ENCODE data around the gene OR56A5.

The OR56A5 gene, protein sequence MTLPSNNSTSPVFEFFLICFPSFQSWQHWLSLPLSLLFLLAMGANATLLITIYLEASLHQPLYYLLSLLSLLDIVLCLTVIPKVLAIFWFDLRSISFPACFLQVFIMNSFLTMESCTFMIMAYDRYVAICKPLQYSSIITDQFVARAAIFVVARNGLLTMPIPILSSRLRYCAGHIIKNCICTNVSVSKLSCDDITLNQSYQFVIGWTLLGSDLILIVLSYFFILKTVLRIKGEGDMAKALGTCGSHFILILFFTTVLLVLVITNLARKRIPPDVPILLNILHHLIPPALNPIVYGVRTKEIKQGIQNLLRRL

DNA sequence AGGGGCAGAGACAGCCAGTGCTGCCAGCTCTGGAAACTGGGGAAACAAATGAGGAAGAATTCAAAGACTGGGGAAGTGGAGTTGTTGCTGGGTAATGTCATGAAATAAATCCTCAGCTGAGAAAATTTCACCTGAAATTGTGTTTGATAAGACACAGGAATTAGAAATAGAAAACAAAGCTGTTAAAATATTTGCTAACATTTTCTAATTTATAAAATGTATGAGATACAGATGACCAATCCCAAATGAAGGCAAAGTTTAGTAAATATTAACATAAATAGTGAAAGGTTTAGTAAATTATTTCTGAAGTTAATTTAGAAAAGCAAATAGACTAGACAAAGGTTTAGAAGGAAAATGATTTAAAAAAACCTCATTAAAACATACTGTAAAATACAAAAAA, at the start of gene OR56A5:
OR56A5 (minus strand) TSS at position 101 of the 400 bp plus-strand sequence; CDS start at position 101, 0 bp downstream.
- peaks cover 4% of the 10 kb centered on the region for H3K27me3 Mint-ChIP-seq
- no peak within 1 kb of the TSS for H3K27ac Mint-ChIP-seq
- no peak within 1 kb of the TSS for H3K4me3 Mint-ChIP-seq
- no peaks in the 10 kb centered on the region for H3K36me3 Mint-ChIP-seq (ENCODE audit: low read depth)
- intact Hi-C loops (cut with micrococcal nuclease), result no loop called here
- H3K9me3 Mint-ChIP-seq, result peaks cover 8% of the 10 kb centered on the region
- H3K4me1 Mint-ChIP-seq (ENCODE audit: low read depth), result no peaks in the 10 kb centered on the region

DNA sequence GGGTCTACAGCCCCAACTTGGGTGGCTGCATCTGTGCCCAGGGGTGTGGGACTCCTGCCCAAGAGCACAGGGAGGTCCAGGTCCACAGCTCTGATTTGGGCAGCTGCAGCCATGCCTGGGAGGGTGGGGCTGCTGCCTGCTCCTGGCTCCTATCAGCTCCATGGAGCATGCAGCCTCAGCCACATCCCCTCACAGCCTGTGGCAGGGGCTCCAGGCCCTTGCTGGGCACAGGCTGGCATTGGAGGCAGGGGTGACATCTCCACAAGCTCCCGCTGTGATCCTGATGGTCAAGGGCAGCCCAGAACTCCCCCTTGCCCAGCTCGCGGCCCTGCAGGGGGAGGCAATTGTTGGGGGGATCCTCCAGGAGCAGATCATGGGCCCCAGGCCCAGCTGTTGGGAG, 44.7 kb upstream of the OR56A5 start:
- H3K4me1 Mint-ChIP-seq (ENCODE audit: low read depth), result peaks cover 16% of the 10 kb centered on the region
- intact Hi-C loops (cut with micrococcal nuclease), result no loop called here
- no peak overlapping the region for H3K4me3 Mint-ChIP-seq
- H3K9me3 Mint-ChIP-seq, result peaks cover 9% of the 10 kb centered on the region
- H3K36me3 Mint-ChIP-seq (ENCODE audit: low read depth), result no peaks in the 10 kb centered on the region
- peaks cover 10% of the 10 kb centered on the region for H3K27me3 Mint-ChIP-seq
- H3K27ac Mint-ChIP-seq, result no peak overlapping the region

DNA sequence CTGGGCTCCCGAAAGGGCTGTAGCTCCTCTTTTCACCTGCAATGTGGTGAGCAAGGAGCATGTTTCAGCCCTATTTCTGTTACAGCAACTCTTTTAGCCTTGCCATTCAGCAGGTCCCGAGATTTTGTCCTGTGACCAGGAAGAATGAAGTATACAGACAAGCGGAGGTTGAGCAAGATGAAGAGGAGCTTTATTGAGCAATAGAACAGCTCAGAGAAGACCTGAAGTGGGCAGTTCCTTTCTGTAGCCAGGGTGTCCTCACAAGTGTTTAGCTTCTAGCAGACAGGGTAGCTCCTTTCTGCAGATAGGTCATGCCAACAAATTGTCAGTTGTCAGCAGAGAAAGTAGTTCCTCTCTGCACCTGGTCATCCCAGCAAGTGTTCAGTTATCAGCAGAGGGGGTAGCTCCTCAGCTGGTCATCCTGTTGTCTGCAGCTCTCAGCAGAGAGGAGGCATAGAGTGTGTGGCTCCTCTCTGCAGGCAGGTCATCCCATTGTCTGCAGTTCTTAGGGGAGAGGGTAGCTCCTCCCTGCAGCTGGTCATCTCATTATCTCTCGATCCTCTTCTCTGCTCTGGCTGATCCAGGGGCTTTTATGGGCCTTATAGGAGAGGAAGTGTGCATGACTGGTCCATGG, 43.9 kb upstream of the OR56A5 start:
- intact Hi-C loops (cut with micrococcal nuclease), result no loop called here
- Mint-ChIP-seq H3K4me3 (no peak overlapping the region), H3K36me3 (ENCODE audit: low read depth) (no peaks in the 10 kb centered on the region), H3K4me1 (ENCODE audit: low read depth) (peaks cover 16% of the 10 kb centered on the region), H3K9me3 (peaks cover 6% of the 10 kb centered on the region), H3K27ac (no peak overlapping the region), H3K27me3 (peaks cover 7% of the 10 kb centered on the region)

DNA sequence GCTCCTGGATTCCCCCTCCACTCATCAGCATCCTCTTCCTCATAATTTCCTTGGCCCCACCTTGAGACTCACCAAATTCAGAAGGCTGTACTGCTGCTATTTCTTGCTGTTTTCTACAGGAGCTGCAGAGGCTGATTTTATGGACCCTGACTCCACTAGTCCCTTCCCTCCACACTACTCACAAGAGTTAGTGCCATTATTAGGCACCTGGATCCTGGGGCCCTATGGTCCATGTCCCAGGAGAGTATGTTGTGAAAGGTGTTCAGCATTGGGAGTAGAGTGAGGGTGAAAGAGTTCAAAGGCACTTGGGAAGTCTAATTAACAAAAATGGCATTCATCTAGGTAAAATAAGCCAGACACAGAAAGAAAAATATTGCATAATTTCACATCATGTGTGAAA, 38.6 kb upstream of the OR56A5 start, which contains the start of gene OR56A4:
OR56A4 (minus strand) TSS at position 101 of the 400 bp plus-strand sequence. CDS start 3,954 bp downstream, outside the sequence.
- intact Hi-C loops (cut with micrococcal nuclease), result no loop called here
- no peaks in the 10 kb centered on the region for H3K36me3 Mint-ChIP-seq (ENCODE audit: low read depth)
- H3K4me3 Mint-ChIP-seq, result no peak within 1 kb of the TSS
- H3K9me3 Mint-ChIP-seq, result no peaks in the 10 kb centered on the region
- H3K27ac Mint-ChIP-seq, result no peak within 1 kb of the TSS
- peaks cover 26% of the 10 kb centered on the region for H3K27me3 Mint-ChIP-seq
- H3K4me1 Mint-ChIP-seq (ENCODE audit: low read depth), result peaks cover 5% of the 10 kb centered on the region

DNA sequence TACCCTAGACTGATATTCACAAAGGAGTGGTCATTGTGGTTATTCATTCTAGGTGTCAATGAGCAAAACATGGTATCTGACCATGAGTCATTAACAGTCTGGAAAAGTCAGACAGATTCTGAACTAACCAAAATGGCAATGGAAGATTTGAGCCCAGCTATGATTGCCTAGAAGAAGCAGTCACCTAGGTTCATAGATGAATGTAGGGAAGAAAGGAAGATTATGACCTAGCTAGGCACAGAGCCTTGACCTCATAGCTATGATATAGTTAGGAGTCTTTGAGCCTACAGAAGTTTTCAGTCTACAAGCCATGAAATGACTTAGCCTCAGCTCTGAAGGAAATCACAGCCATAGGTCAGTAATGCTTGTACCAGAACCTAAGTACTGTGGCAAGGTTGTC, 38.1 kb upstream of the OR56A5 start:
- H3K27me3 Mint-ChIP-seq, result peaks cover 27% of the 10 kb centered on the region
- no peak overlapping the region for H3K4me3 Mint-ChIP-seq
- no peaks in the 10 kb centered on the region for H3K36me3 Mint-ChIP-seq (ENCODE audit: low read depth)
- intact Hi-C loops (cut with micrococcal nuclease), result no loop called here
- peaks cover under 1% of the 10 kb centered on the region for H3K4me1 Mint-ChIP-seq (ENCODE audit: low read depth)
- no peak overlapping the region for H3K27ac Mint-ChIP-seq
- H3K9me3 Mint-ChIP-seq, result no peaks in the 10 kb centered on the region

DNA sequence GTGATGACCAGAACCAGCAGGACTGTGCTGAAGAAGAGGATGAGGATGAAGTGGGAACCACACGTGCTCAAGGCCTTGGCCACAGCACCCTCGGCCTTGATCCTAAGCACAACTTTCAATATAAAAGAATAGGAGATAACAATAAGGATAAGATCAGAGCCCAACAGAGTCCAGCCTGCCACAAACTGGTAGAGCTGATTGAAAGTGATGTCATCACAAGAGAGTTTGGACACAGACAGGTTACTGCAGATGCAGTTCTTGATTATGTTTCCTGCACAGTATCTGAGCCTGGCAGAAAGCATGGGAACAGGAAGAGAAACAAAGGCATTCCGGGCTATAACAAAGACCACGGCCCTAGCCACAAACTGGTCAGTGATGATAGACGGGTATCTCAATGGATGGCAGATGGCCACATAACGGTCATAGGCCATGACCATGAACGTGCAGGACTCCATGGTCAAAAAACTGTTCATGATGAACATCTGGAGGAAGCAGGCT, 34.0 kb upstream of the OR56A5 start:
- no peaks in the 10 kb centered on the region for H3K36me3 Mint-ChIP-seq (ENCODE audit: low read depth)
- H3K4me1 Mint-ChIP-seq (ENCODE audit: low read depth), result no peaks in the 10 kb centered on the region
- H3K9me3 Mint-ChIP-seq, result no peaks in the 10 kb centered on the region
- no peak overlapping the region for H3K27ac Mint-ChIP-seq
- H3K4me3 Mint-ChIP-seq, result no peak overlapping the region
- peaks cover 35% of the 10 kb centered on the region for H3K27me3 Mint-ChIP-seq
- intact Hi-C loops (cut with micrococcal nuclease), result no loop called here

DNA sequence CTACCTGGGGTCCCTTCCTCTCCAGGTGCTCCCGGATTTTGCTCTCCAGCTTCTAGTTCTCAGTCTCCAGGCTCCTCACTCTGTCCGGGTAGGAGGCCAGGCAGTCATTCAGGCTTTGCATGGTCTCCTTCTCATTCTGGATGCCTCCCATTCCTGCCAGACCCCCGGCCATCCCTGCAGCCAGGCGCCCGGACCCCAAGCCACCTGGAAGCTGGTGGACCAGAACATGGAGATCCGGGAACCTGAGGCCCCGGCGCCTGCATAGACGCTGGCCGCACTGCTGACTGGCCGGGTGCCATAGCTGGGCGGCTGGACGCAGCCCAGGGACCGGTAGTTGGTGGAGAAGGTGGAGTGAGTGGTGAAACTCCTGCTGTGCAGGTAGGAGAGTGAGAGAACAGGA, 26.5 kb upstream of the OR56A5 start:
- Mint-ChIP-seq H3K4me1 (ENCODE audit: low read depth) (no peaks in the 10 kb centered on the region), H3K4me3 (no peak overlapping the region), H3K36me3 (ENCODE audit: low read depth) (no peaks in the 10 kb centered on the region), H3K9me3 (no peaks in the 10 kb centered on the region), H3K27ac (no peak overlapping the region), H3K27me3 (peaks cover 12% of the 10 kb centered on the region)
- intact Hi-C loops (cut with micrococcal nuclease), result no loop called here

DNA sequence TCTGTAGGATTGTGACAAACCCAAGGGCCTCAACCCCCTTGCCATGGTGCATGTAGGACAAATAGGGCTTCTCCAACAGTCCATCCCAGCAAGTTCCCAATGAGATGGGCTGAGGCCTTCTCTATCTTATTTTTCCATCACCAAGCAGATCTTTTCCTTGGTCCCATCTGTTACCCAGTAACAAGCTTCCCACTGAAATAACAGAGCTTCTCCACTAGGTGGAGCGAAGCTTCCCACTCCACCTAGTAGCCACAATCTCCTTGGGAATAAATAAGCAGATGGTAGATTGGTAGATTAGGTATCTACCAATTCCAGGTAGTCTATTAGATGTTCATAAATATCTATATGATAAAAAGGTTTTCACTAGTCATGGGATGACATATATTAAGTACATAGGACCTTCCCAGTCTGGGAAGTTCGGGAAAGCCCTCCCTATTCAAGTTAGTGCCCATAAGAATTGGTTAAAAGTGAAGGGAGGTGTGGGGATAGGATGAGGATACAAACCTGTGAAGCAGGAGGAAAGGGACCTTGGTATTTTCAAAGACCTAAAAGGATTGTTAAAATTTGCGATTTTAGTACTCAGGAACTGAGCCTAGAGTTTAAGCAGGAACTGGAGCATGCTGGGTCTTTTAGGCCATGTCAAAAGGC, 24.4 kb upstream of the OR56A5 start:
- no peaks in the 10 kb centered on the region for H3K4me1 Mint-ChIP-seq (ENCODE audit: low read depth)
- no peaks in the 10 kb centered on the region for H3K36me3 Mint-ChIP-seq (ENCODE audit: low read depth)
- no peaks in the 10 kb centered on the region for H3K9me3 Mint-ChIP-seq
- intact Hi-C loops (cut with micrococcal nuclease), result loop anchor here (2.0 kb wide), 1 partner anchor 360 kb away; no protein-coding TSS in a partner anchor
- no peak overlapping the region for H3K4me3 Mint-ChIP-seq
- H3K27me3 Mint-ChIP-seq, result peaks cover 11% of the 10 kb centered on the region
- no peak overlapping the region for H3K27ac Mint-ChIP-seq

DNA sequence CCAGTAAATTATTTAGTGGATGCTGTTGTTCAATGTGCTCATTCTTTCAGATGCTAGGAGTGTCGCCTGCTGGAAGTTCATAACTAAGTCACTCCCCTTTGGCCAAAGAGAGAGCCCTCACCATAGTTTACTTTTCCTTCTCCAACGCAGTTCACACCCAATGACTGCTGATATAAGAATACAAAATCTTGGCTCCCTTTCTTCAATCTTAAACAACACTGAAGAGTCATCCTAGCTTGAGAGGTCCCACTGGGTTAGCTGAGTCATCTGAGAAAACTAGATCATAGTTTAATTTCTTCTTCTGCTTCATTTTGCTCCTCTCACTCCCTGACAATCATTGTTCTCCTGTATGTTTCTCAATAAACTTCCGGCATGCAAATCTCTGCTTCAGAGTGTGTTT, 23.9 kb upstream of the OR56A5 start:
- intact Hi-C loops (cut with micrococcal nuclease), result loop anchor here (2.0 kb wide), 1 partner anchor 361 kb away; no protein-coding TSS in a partner anchor
- no peaks in the 10 kb centered on the region for H3K9me3 Mint-ChIP-seq
- no peak overlapping the region for H3K27ac Mint-ChIP-seq
- H3K36me3 Mint-ChIP-seq (ENCODE audit: low read depth), result no peaks in the 10 kb centered on the region
- H3K4me3 Mint-ChIP-seq, result no peak overlapping the region
- H3K27me3 Mint-ChIP-seq, result peaks cover 12% of the 10 kb centered on the region
- no peaks in the 10 kb centered on the region for H3K4me1 Mint-ChIP-seq (ENCODE audit: low read depth)

DNA sequence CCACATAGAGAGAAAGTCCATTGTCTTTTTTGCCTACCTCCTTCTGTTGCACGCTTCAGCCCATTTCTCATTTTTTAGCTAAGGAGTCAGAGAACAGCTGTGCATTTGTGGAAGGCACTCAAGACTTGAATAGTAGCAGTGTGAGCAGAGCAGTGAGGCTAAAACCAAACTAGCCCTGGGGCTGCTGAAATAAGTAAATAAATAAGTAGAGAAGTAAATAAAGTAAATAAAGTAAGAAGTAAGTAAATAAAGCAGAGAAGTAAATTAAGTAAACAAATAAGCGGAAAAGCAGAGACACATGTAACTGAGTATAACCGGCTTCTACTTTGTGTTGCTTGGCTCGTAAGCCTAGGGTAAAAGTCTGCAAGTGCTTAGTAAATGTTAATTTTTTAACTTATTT, 20.9 kb upstream of the OR56A5 start:
- Mint-ChIP-seq H3K4me1 (ENCODE audit: low read depth) (no peaks in the 10 kb centered on the region), H3K36me3 (ENCODE audit: low read depth) (no peaks in the 10 kb centered on the region), H3K4me3 (no peak overlapping the region), H3K9me3 (no peaks in the 10 kb centered on the region), H3K27me3 (peaks cover 12% of the 10 kb centered on the region), H3K27ac (no peak overlapping the region)
- intact Hi-C loops (cut with micrococcal nuclease), result no loop called here

DNA sequence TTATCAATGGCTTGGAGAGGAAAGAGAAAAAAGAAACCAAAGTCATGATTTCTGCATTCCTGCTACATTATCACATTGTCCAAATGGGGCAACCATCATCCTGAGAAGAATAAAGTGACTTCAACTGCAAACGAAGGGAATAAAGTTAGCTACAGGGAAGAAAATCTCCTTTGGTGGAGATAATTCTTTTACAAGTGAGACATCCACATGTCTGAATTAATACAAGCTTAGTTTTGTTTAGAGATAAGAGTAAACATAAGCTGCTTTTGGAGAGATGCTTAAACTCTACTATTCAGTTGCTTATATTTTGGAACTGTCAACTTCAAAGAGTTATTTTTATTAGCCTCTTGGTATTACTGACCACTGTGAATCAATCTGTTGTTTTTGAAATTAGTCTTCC, 18.6 kb upstream of the OR56A5 start, which contains the start of gene OR52L1:
OR52L1 (minus strand) TSS at position 101 of the 400 bp plus-strand sequence; CDS start at position 46, 55 bp downstream.
- H3K4me3 Mint-ChIP-seq, result no peak within 1 kb of the TSS
- intact Hi-C loops (cut with micrococcal nuclease), result no loop called here
- no peaks in the 10 kb centered on the region for H3K36me3 Mint-ChIP-seq (ENCODE audit: low read depth)
- H3K4me1 Mint-ChIP-seq (ENCODE audit: low read depth), result no peaks in the 10 kb centered on the region
- no peak within 1 kb of the TSS for H3K27ac Mint-ChIP-seq
- peaks cover 10% of the 10 kb centered on the region for H3K27me3 Mint-ChIP-seq
- no peaks in the 10 kb centered on the region for H3K9me3 Mint-ChIP-seq

DNA sequence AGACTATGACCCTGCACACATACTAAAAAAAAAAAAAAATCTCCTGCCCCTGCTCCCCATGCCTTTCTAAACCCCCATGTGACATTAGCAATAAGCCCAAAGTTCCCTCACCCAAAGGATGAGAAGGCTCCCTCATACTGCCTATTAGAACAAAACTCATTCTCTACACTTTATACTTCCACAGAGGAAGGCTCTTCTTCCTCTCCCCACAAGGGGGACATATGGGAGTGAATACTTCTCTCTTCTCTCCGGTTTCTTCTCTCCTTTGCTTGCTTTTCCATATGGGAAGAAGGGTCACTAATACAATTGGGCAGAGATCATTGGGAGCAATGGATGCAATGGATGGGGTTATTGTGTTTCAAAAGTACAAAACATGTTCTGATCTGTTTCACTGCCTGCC, 15.1 kb upstream of the OR56A5 start:
- no peak overlapping the region for H3K4me3 Mint-ChIP-seq
- peaks cover 23% of the 10 kb centered on the region for H3K9me3 Mint-ChIP-seq
- no peaks in the 10 kb centered on the region for H3K36me3 Mint-ChIP-seq (ENCODE audit: low read depth)
- peaks cover 4% of the 10 kb centered on the region for H3K27me3 Mint-ChIP-seq
- H3K27ac Mint-ChIP-seq, result no peak overlapping the region
- H3K4me1 Mint-ChIP-seq (ENCODE audit: low read depth), result no peaks in the 10 kb centered on the region
- intact Hi-C loops (cut with micrococcal nuclease), result no loop called here

DNA sequence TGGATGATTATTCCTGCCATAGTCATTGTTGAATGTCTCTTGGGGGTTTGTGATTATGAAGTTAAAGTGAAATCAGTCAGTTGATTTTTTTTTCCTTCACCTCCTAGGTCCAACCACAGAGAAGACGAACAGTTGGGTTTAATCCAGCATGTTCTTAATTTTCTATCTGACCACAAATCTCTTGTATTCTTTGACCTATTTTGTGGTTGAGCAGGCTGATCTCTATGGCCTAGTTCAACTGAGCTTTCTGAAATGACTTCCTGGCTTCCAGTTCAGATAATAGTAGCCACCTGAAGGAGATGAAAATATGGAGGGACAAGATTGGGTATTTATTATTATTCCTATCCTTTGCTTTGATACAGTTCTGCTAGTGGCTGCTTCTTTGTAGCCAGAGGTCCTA, 5.2 kb upstream of the OR56A5 start:
- no peak overlapping the region for H3K4me3 Mint-ChIP-seq
- peaks cover 4% of the 10 kb centered on the region for H3K27me3 Mint-ChIP-seq

DNA sequence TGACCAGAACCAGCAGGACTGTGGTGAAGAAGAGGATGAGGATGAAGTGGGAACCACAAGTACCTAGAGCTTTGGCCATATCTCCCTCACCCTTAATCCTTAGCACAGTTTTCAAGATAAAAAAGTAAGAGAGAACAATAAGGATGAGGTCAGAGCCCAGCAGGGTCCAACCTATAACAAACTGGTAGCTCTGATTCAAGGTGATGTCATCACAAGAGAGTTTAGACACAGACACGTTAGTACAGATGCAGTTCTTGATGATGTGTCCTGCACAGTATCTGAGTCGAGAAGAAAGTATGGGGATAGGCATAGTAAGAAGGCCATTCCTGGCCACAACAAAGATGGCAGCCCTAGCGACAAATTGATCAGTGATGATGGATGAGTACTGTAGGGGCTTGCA, 586 bp downstream of the OR56A5 start:
- peaks cover 4% of the 10 kb centered on the region for H3K27me3 Mint-ChIP-seq
- intact Hi-C loops (cut with micrococcal nuclease), result no loop called here
- H3K36me3 Mint-ChIP-seq (ENCODE audit: low read depth), result no peaks in the 10 kb centered on the region
- H3K9me3 Mint-ChIP-seq, result peaks cover 15% of the 10 kb centered on the region
- no peak overlapping the region for H3K4me3 Mint-ChIP-seq
- H3K4me1 Mint-ChIP-seq (ENCODE audit: low read depth), result no peaks in the 10 kb centered on the region
- H3K27ac Mint-ChIP-seq, result no peak overlapping the region

More for the DNA sequence above, 5.2 kb upstream of the OR56A5 start:
- intact Hi-C loops (cut with micrococcal nuclease), result no loop called here
- no peak overlapping the region for H3K27ac Mint-ChIP-seq
- peaks cover 18% of the 10 kb centered on the region for H3K9me3 Mint-ChIP-seq
- H3K36me3 Mint-ChIP-seq (ENCODE audit: low read depth), result no peaks in the 10 kb centered on the region
- no peaks in the 10 kb centered on the region for H3K4me1 Mint-ChIP-seq (ENCODE audit: low read depth)

All from dendritic cell treated with granulocyte-macrophage colony-stimulating factor and Interleukin-4, amounts not matched to agents 40 ng/mL and 50 ng/mL, for 4 days (primary cell).